ENCODE measurements around the gene GJB3.
"Not testable (repeated sequence)": the region's sequence is repeated elsewhere in the genome, so short reads cannot be mapped to it uniquely, and the experiment has no call there.

- not testable (repeated sequence) for TF ChIP-seq CTCF, POLR2A (IDR thresholded peaks at IDR 0.05)
These were observed 7.9 kb upstream of the GJB3 start for GRCh38 chr1:34773114-34773513.
